HK-2 (cell line): ENCODE data around the gene CELF6.

ENCODE experiments used
- DNase-seq: peaks from one replicate; pipeline ENCODE4 v3.0.0-alpha.2; 2018; ENCODE audit not compliant: unreplicated experiment

The CELF6 gene

DNA sequence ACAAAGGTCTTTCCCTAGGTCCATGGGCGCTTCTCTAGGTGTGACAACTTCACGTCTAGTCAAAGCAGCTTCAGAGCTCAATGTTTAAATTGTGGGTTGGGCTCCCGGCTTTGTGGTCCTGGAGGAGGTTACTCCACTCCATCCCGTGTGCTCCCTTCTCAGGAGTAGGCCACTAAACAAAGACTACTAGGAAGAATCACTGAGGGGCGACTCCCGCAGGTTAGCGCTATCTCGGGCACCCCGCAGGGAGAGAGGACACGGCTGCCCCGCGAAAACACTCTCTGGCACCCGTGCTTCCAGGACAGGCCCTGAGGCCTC lies 48.1 kb downstream of the CELF6 start:
- peak; percentile 22 for DNase-seq

DNA sequence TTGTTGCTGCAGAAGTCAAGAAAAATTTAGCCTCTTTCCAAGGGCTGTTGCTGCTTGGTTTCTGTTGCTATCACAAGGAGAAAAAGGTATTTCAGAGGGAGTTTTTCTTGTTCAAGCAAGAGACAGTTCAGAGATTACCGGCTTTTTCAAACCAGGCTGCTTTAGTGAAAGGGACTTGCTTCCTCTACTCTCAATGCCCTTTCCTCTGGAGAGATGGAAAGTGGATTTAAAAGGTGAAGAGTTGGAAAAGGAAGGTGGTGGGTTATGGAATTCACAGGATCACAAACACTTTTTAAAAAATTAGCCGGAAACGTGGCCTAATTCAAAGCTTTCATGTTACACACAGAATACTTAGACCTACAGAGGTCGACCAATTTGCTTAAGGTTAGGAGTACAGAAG lies 48.7 kb downstream of the CELF6 start:
- DNase-seq = no peak

- DNase-seq = no peak
Observed at GRCh38 chr15:72269739-72270138, 50.2 kb downstream of the CELF6 start.

GRCh38 chr15:72265031-72265430 lies 54.9 kb downstream of the CELF6 start:
- DNase-seq = no peak

DNA sequence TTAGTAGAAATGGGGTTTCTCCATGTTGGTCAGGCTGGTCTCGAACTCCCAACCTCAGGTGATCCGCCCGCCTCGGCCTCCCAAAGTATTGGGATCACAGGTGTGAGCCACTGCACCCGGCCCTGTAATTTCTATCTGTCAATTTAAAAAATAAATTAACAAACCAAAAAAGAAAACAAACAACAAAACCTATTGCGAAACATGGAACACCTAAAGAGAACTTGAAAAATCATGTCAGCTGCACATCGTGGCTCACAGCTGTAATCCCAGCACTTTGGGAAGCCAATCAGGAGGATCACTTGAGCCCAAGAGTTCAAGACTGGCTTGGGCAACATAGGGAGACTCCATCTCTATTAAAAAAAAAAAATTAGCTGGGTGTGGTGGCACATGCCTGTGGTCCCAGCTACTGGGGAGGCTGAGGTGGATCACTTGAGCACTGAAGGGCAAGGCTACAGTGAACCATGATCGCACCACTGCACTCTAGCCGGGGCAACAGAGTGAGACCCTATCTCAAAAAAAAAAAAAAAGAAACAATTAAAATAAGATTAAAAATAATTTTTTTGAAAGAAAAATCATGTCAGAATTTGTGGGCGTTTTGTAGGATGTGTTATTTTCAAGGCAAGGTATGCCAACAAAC lies 67.2 kb downstream of the CELF6 start:
- no peak for DNase-seq

GRCh38 chr15:72249142-72249810 lies 70.7 kb downstream of the CELF6 start:
- DNase-seq = no peak

DNA sequence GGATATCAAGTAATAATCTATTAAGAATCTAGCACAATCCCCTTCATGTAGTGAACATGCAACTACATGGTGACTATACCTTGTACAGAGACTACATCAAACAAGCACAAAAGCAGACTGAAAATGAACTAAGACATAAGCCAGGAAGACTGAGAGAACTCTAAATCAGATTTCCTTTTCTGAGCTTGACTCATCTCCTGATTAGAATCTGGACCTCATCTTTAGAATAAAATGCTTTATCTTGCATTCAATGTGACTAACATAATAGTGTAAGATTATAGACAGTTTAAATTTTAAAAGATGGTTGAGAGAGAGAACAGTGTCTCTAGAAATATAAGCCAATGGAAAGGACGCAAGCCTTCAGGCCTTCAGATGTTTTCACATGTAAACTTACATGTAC lies 71.4 kb downstream of the CELF6 start:
- DNase-seq = no peak

DNA sequence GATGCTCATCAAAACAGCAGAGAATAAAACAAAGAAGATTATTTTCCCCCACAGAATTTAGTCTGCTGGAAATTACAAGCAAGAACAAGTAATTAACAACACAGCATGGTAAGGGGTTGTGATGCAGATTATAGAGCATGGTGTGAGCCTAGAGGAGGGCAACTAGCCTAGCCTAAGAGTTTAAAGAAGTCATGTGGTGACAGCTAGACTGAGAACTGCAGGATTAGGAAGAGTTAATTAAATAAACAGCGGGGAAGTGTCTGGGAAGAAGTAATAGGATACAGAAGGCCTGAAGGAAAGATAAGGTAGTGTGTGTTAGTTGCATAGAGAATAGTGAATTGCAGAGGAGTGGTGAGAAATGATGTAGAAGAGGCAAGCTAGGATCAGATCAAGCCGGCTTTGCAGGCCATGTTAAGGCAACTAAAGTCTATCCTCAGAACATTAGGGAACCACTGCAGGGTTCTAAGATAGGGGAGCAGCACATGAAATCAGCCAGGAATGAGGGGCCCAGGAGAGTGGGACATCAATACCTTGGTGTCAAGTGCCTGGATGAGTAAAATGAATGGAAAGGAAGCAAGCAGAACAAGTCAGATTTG lies 77.1 kb downstream of the CELF6 start:
- no peak for DNase-seq

DNA sequence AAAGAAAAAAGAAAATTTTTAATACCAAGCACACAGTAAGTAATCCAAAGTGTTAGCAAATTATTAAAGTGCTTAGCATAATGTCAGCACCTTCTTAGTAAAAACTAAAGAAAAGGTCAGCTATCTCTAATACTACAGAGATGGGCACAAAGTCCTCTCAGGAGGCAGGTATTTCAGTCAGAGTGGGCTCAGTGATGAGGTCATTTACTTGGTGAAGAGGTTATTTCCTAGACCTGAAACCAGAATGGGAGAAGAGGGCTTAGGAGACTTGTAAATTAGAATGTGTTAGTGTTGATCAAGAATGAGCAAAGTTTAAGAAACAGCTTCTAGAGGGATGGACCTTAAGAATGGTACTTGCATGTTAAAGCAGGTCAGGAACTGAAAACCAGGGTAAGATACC lies 80.3 kb downstream of the CELF6 start:
- no peak for DNase-seq

GRCh38 chr15:72238586-72238985 lies 81.4 kb downstream of the CELF6 start:
- no peak for DNase-seq

- DNase-seq = no peak
Observed at GRCh38 chr15:72237853-72238224, 82.1 kb downstream of the CELF6 start.

- DNase-seq = peak; percentile 80
Observed at GRCh38 chr15:72237029-72237852, 82.7 kb downstream of the CELF6 start.

- no peak for DNase-seq
Observed at GRCh38 chr15:72236381-72237003, 83.5 kb downstream of the CELF6 start.

GRCh38 chr15:72235298-72235697 lies 84.7 kb downstream of the CELF6 start:
- DNase-seq = no peak
